ENCODE data around the gene STAB2. TPM values are rescaled to one million over a fixed set of nuclear protein-coding genes. Genes with fewer than 3 reads are reported as not detected.

STAB2 gene
- total and polyA plus RNA-seq, 9 donors, result 0.05 to 9.3 (median 0.86) TPM

DNA sequence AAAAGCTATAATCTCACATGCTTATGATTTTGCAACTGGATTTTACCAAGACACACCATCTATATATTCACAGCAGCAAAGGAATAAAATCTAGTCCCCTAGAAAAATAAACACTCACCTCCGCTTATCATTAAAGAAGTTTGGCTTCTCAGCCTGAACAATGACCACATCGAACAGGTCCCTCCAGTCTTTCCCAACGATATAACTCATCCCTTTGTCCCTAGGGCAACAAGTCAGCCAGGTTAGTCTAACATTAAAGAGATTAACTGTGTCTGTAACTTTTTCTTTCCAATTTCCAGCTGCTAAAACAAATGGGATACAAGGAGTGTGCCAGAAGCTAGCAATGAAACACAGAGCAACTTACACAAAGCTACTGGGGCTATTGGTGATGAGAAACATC lies 206.0 kb downstream of the STAB2 start:
- no peaks in the 10 kb centered on the region for H3K36me3 ChIP-seq
- H3K27ac ChIP-seq, result no peak overlapping the region
- DNase-seq, result no peak
- WGBS, 3 donors, result 58 to 82% (median 79%) methylated on average over 3 of the region's 3 CpGs
- no peaks in the 10 kb centered on the region for H3K4me1 ChIP-seq (ENCODE audit: insufficient read depth)
- no peak for TF ChIP-seq POLR2A (IDR thresholded peaks at IDR 0.05)
- TF ChIP-seq, protein P1, sequence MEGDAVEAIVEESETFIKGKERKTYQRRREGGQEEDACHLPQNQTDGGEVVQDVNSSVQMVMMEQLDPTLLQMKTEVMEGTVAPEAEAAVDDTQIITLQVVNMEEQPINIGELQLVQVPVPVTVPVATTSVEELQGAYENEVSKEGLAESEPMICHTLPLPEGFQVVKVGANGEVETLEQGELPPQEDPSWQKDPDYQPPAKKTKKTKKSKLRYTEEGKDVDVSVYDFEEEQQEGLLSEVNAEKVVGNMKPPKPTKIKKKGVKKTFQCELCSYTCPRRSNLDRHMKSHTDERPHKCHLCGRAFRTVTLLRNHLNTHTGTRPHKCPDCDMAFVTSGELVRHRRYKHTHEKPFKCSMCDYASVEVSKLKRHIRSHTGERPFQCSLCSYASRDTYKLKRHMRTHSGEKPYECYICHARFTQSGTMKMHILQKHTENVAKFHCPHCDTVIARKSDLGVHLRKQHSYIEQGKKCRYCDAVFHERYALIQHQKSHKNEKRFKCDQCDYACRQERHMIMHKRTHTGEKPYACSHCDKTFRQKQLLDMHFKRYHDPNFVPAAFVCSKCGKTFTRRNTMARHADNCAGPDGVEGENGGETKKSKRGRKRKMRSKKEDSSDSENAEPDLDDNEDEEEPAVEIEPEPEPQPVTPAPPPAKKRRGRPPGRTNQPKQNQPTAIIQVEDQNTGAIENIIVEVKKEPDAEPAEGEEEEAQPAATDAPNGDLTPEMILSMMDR (IDR thresholded peaks at IDR 0.05), result no peak
- no peak for TF ChIP-seq EP300 (IDR thresholded peaks at IDR 0.05)
- no peaks in the 10 kb centered on the region for H3K27me3 ChIP-seq
- H3K4me3 ChIP-seq, result no peak overlapping the region
- intact Hi-C loops (cut with DNase I), result no loop called here
- H3K9me3 ChIP-seq, result no peaks in the 10 kb centered on the region

DNA sequence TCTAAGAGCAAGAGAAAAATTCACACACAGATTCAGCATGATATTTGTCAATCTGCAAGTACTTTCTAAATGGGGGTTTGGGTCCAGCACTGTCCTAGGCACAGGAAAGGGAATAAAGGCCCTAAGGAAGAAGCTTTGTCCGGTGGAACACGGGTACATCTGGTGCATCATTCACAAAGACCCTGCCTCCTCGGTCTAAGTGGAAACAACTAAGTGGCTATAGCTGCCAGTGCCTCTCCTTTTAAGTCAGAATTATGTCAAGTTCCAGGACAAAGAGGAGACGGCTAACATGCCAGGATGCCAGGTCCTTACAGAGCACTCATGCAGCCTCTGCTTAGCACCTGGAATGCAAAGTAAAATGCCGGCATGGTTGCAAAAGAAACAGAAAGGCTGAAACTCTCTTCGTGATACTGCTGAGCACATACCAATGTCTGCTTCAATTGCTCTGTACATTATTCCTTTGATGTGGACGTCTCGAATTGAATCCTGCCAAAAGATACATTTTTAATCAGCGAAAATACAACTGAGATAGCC lies 206.5 kb downstream of the STAB2 start:
- H3K36me3 ChIP-seq, result no peaks in the 10 kb centered on the region
- H3K4me1 ChIP-seq (ENCODE audit: insufficient read depth), result no peaks in the 10 kb centered on the region
- no peak overlapping the region for H3K4me3 ChIP-seq
- no peak for DNase-seq
- H3K27ac ChIP-seq, result no peak overlapping the region
- H3K27me3 ChIP-seq, result no peaks in the 10 kb centered on the region
- 81 to 86% (median 86%) methylated on average over 9 of the region's 9 CpGs for WGBS, 3 donors
- TF ChIP-seq, protein P1 (IDR thresholded peaks at IDR 0.05), result no peak
- no peak for TF ChIP-seq EP300 (IDR thresholded peaks at IDR 0.05)
- intact Hi-C loops (cut with DNase I), result no loop called here
- H3K9me3 ChIP-seq, result no peaks in the 10 kb centered on the region

DNA sequence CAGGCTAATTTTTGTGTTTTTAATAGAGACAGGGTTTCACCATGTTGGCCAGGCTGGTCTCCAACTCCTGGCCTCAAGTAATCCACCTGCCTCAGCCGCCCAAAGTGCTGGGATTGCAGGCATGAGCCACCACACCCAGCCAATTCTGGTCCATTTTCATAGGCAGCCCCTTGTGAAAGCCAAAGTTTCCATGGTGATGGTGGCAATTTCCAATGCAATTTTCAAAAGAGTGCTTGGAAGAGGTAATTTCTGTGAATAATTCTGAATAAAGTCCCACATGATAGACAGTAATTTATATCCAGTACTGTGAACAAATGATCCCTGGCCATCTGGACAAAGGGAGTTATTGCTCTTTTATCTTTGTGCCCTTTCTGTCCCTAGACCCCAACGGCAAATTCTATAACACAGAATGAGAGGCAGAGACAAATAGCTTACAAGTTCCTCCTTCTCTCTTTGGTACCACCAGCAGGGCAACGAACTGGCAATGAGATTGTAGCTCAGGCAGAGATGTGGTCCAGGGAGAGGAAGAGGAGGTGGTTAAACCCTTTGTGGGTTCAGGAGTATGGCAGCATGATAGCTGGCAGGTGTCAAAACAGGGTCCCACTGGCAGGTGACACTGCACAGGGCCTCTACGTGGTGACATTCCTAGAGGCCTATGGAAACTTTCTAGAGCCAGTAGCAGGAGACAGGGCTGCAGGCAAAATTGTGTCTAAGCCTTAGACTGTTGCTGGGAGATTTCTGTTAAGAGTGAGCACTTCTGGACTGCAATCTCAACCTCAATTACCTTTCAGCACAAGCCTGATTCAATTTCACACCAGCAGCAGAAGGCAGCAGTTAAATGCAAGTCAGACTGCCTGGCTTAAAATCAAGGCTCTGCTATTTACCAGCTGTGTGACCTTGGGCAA lies 207.5 kb downstream of the STAB2 start:
- H3K36me3 ChIP-seq, result no peaks in the 10 kb centered on the region
- H3K9me3 ChIP-seq, result no peaks in the 10 kb centered on the region
- no peaks in the 10 kb centered on the region for H3K4me1 ChIP-seq (ENCODE audit: insufficient read depth)
- intact Hi-C loops (cut with DNase I), result no loop called here
- no peak overlapping the region for H3K4me3 ChIP-seq
- no peak for DNase-seq
- H3K27me3 ChIP-seq, result no peaks in the 10 kb centered on the region
- WGBS, 3 donors, result 68 to 75% (median 72%) methylated on average over 4 of the region's 4 CpGs
- TF ChIP-seq POLR2A (IDR thresholded peaks at IDR 0.05) (no peak), EP300 (IDR thresholded peaks at IDR 0.05) (no peak)
- TF ChIP-seq, protein P1 (IDR thresholded peaks at IDR 0.05), result no peak
- H3K27ac ChIP-seq, result no peak overlapping the region

DNA sequence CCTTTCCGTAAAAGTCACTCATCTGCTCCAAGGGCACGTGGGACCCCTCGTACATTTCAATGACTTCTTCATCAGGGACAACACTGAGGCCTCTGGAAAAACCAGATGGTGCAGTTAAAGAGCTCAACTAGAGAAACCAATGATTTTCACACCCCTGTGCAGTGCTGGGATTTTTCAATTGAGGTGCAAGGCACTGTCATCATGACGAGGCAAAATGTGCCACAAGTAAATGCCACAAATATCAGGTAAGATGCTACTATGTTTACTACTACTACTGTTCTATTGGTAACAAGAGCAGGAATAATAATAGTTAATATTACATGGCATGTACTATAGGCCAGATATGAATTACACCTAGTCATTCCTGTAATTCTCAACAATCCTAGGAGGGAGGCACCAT lies 211.5 kb downstream of the STAB2 start:
- TF ChIP-seq POLR2A (IDR thresholded peaks at IDR 0.05) (no peak), EP300 (IDR thresholded peaks at IDR 0.05) (no peak)
- TF ChIP-seq, protein P1 (IDR thresholded peaks at IDR 0.05), result no peak
- H3K4me1 ChIP-seq (ENCODE audit: insufficient read depth), result peaks cover 11% of the 10 kb centered on the region
- H3K27me3 ChIP-seq, result no peaks in the 10 kb centered on the region
- intact Hi-C loops (cut with DNase I), result no loop called here
- WGBS, 3 donors, result 94 to 96% (median 96%) methylated on average over 4 of the region's 4 CpGs
- no peak for DNase-seq
- no peak overlapping the region for H3K27ac ChIP-seq
- no peaks in the 10 kb centered on the region for H3K36me3 ChIP-seq
- no peak overlapping the region for H3K4me3 ChIP-seq
- H3K9me3 ChIP-seq, result no peaks in the 10 kb centered on the region

Measured in ovary (tissue), 9 donors.